ENCODE results near the gene NDUFA13. TPM values are rescaled to one million over a fixed set of nuclear protein-coding genes. Genes with fewer than 3 reads are reported as not detected.

The NDUFA13 gene
- total and polyA plus RNA-seq, 12 donors, result 17.0 to 558 (median 326) TPM

DNA sequence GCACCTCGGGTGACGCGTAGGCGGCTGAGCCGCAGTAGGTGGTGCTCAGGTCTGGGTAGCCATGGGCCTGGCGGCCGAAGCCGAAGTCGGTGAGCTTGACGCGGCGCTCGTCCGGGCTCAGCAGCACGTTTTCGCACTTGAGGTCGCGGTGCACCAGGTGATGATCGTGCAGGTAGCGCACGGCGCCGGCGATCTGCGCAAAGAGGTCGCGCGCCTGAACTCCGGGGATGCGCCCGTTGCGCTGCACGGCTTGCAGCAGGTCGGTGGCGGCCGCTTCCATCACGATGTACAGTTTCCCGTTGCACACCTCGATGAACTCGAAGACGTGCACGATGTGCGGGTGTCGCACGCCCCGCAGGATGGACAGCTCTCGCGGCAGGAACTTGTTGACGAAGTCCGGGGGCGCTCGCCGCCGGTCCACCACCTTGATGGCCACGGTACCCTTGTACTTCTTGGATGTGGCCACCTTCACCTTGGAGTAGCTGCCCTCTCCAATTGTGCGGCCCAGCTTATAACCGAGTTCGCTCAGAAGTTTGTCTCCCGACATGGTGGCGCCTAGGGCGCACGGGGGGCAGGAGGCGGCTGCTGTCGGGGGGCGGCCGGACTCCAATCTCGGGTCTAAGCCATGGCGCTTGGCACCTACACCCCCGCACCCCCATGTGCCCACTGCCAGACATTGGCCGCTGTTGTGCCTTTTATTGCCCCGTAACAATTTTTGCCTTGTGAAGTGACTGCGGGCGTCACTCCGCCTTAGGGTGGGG, 964 bp upstream of the NDUFA13 start, which contains the start of gene TSSK6:
TSS of gene TSSK6 (minus strand) at position 668 of the 761 bp plus-strand sequence. CDS start at position 547, 121 bp downstream.
- peak within 1 kb of the TSS; percentile 43 to 92 (median 80) for H3K4me3 ChIP-seq
- TF ChIP-seq, protein P1, sequence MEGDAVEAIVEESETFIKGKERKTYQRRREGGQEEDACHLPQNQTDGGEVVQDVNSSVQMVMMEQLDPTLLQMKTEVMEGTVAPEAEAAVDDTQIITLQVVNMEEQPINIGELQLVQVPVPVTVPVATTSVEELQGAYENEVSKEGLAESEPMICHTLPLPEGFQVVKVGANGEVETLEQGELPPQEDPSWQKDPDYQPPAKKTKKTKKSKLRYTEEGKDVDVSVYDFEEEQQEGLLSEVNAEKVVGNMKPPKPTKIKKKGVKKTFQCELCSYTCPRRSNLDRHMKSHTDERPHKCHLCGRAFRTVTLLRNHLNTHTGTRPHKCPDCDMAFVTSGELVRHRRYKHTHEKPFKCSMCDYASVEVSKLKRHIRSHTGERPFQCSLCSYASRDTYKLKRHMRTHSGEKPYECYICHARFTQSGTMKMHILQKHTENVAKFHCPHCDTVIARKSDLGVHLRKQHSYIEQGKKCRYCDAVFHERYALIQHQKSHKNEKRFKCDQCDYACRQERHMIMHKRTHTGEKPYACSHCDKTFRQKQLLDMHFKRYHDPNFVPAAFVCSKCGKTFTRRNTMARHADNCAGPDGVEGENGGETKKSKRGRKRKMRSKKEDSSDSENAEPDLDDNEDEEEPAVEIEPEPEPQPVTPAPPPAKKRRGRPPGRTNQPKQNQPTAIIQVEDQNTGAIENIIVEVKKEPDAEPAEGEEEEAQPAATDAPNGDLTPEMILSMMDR (IDR thresholded peaks at IDR 0.05), result no peak
- TF ChIP-seq POLR2A (IDR thresholded peaks at IDR 0.05), result no peak
- DNase-seq, result peak in 1 of 7 donors; percentile 49
- no peaks in the 10 kb centered on the region for H3K9me3 ChIP-seq (replicated peaks in 1 of 3)
- peak within 1 kb of the TSS; percentile 48 to 86 (median 75) for H3K27ac ChIP-seq
- intact Hi-C loops (cut with DNase I), result no loop called here
- no peaks in the 10 kb centered on the region for H3K36me3 ChIP-seq (replicated peaks in 1 of 2)
- WGBS, 4 donors, result 75 to 88% (median 83%) methylated on average over 30 to 74 of the region's 74 CpGs
- peaks cover 8 to 21% of the 10 kb centered on the region in 2 donors for H3K4me1 ChIP-seq (replicated peaks in 1 of 2)
- no peaks in the 10 kb centered on the region for H3K27me3 ChIP-seq

DNA sequence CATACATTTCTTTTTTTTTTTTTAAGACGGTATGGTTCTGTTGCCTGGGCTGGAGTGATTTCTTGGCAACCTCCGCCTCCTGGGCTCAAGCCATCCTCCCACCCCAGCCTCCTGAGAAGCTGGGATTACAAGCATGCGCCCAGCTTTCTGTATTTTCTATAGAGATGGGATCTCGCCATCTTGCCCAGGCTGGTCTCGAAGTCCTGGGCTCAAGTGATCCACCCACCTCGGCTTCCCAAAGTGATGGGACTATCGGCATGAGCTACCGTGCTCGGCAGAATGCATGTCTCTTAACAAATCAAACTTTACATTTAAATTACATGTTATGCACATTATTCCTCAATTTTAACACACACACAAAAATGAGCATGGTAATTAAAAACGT, 1.2 kb downstream of the NDUFA13 start:
- intact Hi-C loops (cut with DNase I), result no loop called here
- DNase-seq, result no peak
- TF ChIP-seq, protein P1 (IDR thresholded peaks at IDR 0.05), result no peak
- TF ChIP-seq POLR2A (IDR thresholded peaks at IDR 0.05), result no peak
- Histone ChIP-seq H3K36me3 (replicated peaks in 1 of 2) (no peaks in the 10 kb centered on the region), H3K27ac (no peak overlapping the region), H3K27me3 (no peaks in the 10 kb centered on the region), H3K4me3 (peak overlapping the region in 1 of 4 donors; percentile 74), H3K9me3 (replicated peaks in 1 of 3) (no peaks in the 10 kb centered on the region), H3K4me1 (replicated peaks in 1 of 2) (peaks cover 8 to 21% of the 10 kb centered on the region in 2 donors)
- WGBS, 4 donors, result 81 to 93% (median 86%) methylated on average over 10 of the region's 10 CpGs

DNA sequence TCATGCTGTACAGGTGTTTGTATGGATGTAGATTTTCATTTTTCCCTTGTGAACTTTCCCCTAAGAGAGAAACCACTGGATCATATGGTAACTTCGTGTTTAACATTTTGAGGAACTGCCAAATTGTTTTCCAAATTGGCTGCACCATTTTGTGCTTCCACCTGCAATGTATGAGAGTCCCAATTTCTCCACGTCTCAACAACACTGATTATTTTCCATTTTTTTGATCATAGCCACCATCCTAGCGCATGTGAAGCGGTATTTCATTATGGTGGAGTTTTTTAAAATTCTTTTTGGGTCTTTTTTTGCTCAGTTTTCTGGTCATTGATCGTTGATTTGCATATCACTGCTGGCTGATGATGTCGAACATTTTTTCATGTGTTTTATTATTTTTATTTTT, 5.0 kb downstream of the NDUFA13 start:
- H3K27me3 ChIP-seq, result no peaks in the 10 kb centered on the region
- DNase-seq, result no peak
- no peak overlapping the region for H3K27ac ChIP-seq
- peaks cover 8 to 17% of the 10 kb centered on the region in 2 donors for H3K4me1 ChIP-seq (replicated peaks in 1 of 2)
- no peaks in the 10 kb centered on the region for H3K36me3 ChIP-seq (replicated peaks in 1 of 2)
- H3K4me3 ChIP-seq, result no peak overlapping the region
- no peaks in the 10 kb centered on the region for H3K9me3 ChIP-seq (replicated peaks in 1 of 3)
- WGBS, 4 donors, result 83 to 87% (median 85%) methylated on average over 6 of the region's 6 CpGs
- intact Hi-C loops (cut with DNase I), result no loop called here
- TF ChIP-seq, protein P1 (IDR thresholded peaks at IDR 0.05), result no peak
- no peak for TF ChIP-seq POLR2A (IDR thresholded peaks at IDR 0.05)

DNA sequence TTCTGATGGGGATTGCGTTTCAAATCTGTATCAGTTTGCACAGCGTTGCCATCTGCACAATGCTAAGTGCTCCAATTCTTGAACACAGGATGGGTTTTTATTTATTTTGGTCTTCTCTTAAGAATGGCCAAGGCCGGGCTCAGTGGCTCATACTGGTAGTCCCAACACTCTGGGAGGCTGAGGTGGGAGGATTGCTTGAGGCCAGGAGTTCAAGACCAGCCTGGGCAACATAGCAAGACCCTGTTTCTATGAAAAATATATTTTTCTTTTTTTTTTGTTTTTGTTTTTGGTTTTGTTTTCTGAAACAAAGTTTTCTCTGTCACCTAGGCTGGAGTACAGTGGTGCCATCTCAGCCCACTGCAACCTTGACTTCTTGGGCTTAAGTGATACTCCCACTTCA, 7.2 kb downstream of the NDUFA13 start:
- WGBS, 4 donors, result 89 to 99% (median 93%) methylated on average over 3 of the region's 3 CpGs
- intact Hi-C loops (cut with DNase I), result no loop called here
- H3K4me1 ChIP-seq (replicated peaks in 1 of 2), result peaks cover 0 to under 1% of the 10 kb centered on the region in 2 donors

More for the DNA sequence above, 7.2 kb downstream of the NDUFA13 start:
- DNase-seq, result no peak
- no peaks in the 10 kb centered on the region for H3K27me3 ChIP-seq
- no peak overlapping the region for H3K27ac ChIP-seq
- peaks cover 0 to 16% of the 10 kb centered on the region in 2 donors for H3K36me3 ChIP-seq (replicated peaks in 1 of 2)
- H3K4me3 ChIP-seq, result no peak overlapping the region
- H3K9me3 ChIP-seq (replicated peaks in 1 of 3), result no peaks in the 10 kb centered on the region
- TF ChIP-seq, protein P1 (IDR thresholded peaks at IDR 0.05), result no peak
